ENCODE results near the gene ANKH.

DNA sequence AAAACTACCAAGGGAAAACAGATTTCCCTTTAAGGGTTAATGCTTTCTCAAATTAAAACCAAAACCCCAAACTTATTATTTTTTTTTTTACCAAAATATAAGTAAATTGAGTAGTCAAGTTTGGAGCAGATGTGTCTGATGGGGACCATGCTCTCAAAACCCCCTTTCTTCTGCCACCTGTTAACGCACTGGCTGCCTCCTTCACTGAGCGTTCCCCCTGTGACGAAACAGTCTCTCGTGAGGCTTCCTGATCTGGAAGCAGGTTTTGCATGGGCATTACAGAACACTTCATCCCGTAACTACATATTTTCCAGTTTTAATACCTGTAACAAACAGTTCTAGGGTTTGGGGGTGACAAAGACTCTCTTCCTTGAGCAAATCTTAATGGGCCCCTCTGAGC is 59.4 kb downstream of the ANKH start:
- TF ChIP-seq EP300 (IDR thresholded peaks at IDR 0.05) (no peak), POLR2A (IDR thresholded peaks at IDR 0.05) (no peak), POLR2AphosphoS5 (IDR thresholded peaks at IDR 0.05) (no peak)
- TF ChIP-seq, protein P1, sequence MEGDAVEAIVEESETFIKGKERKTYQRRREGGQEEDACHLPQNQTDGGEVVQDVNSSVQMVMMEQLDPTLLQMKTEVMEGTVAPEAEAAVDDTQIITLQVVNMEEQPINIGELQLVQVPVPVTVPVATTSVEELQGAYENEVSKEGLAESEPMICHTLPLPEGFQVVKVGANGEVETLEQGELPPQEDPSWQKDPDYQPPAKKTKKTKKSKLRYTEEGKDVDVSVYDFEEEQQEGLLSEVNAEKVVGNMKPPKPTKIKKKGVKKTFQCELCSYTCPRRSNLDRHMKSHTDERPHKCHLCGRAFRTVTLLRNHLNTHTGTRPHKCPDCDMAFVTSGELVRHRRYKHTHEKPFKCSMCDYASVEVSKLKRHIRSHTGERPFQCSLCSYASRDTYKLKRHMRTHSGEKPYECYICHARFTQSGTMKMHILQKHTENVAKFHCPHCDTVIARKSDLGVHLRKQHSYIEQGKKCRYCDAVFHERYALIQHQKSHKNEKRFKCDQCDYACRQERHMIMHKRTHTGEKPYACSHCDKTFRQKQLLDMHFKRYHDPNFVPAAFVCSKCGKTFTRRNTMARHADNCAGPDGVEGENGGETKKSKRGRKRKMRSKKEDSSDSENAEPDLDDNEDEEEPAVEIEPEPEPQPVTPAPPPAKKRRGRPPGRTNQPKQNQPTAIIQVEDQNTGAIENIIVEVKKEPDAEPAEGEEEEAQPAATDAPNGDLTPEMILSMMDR (IDR thresholded peaks at IDR 0.05), result no peak
